Gastroesophageal sphincter (tissue), 4 donors: ENCODE results near the gene GBP1. TPM values are rescaled to one million over a fixed set of nuclear protein-coding genes. Genes with fewer than 3 reads are reported as not detected.
A peak's percentile ranks its signal among the peaks of the same experiment; 100 is the strongest.

Experiments
- ATAC-seq: fragments of 150-250 bp; one replicate; pipeline ENCODE4 v1.9.1; 2016; ENCODE audit warnings: mild to moderate bottlenecking, moderate library complexity
- H3K27ac ChIP-seq, 4 donors: fragments of 200-600 bp; sonication (generic) in 3 of 4; 1 replicate in 3 of 4; 2 replicates in 1 of 4; pipeline ENCODE4 v1.5.1; 2016 to 2019
- H3K27me3 ChIP-seq: fragments of 200-600 bp; sonication (generic); one replicate; pipeline ENCODE4 v1.5.1; 2019
- H3K36me3 ChIP-seq, 2 donors: fragments of 200-600 bp; sonication (generic); one replicate each; pipeline ENCODE4 v1.5.1; 2019; ENCODE audit warnings: control low read depth in 1 of 2
- H3K4me1 ChIP-seq, 3 donors: fragments of 200-600 bp; sonication (generic); 1 replicate in 2 of 3; 2 replicates in 1 of 3; pipeline ENCODE4 v1.5.1; 2016 to 2019; ENCODE audit warnings: control low read depth in 2 of 3
- H3K4me3 ChIP-seq, 2 donors: fragments of 200-600 bp; sonication (generic); one replicate each; pipeline ENCODE4 v1.5.1; 2019; ENCODE audit warnings: mild to moderate bottlenecking in 1 of 2, moderate library complexity in 1 of 2
- H3K9me3 ChIP-seq, 3 donors: fragments of 200-600 bp; sonication (generic); one replicate each; pipeline ENCODE4 v1.5.1; 2017 to 2019; ENCODE audit warnings: control low read depth in 2 of 3
- EP300 ChIP-seq: sonication (generic); formaldehyde crosslinking; IDR thresholded peaks from one replicate; pipeline ENCODE4 v1.6.1; 2017; ENCODE audit warnings: antibody characterized with exemption, mild to moderate bottlenecking
- POLR2A ChIP-seq, 2 donors: fragments of 450-650 bp; IDR thresholded peaks; one replicate each; pipeline ENCODE4 v1.6.1; 2017; ENCODE audit warnings: antibody characterized with exemption in 2 of 2, mild to moderate bottlenecking in 2 of 2, moderate library complexity in 1 of 2
- POLR2AphosphoS5 ChIP-seq: sonication (generic); formaldehyde crosslinking; IDR thresholded peaks from one replicate; pipeline ENCODE4 v1.6.1; 2017; ENCODE audit warnings: antibody characterized with exemption
- WGBS, 2 donors: methylation state at CpG; one replicate each; pipeline ENCODE4 v1.1.5; 2018; ENCODE audit warnings: low coverage in 1 of 2; 5-methylcytosine and 5-hydroxymethylcytosine counted together
- total RNA-seq, 4 donors: library from RNA; depleted of rRNA; stranded (reverse); fragments of >200 nt; gene quantifications; one replicate each; pipeline ENCODE4 v1.1.0, GENCODE V29; 2016
- TF ChIP-seq, protein P1 (sequence below), 4 experiments: fragments of 200-600 bp in 2 of 4; fragments of 450-650 bp in 2 of 4; sonication (generic) in 1 of 4; IDR thresholded peaks; one replicate each; pipeline ENCODE4 v1.5.1; 2017 to 2019; ENCODE audit warnings: antibody characterized with exemption in 4 of 4, mild to moderate bottlenecking in 2 of 4, moderate library complexity in 2 of 4

The GBP1 gene
- total RNA-seq, 4 donors from 2014 or later = 14.9 to 46.4 (median 24.2) TPM

- TF ChIP-seq EP300 (no peak), POLR2A (IDR thresholded peaks at IDR 0.05) (no peak), POLR2AphosphoS5 (no peak)
- TF ChIP-seq, protein P1, sequence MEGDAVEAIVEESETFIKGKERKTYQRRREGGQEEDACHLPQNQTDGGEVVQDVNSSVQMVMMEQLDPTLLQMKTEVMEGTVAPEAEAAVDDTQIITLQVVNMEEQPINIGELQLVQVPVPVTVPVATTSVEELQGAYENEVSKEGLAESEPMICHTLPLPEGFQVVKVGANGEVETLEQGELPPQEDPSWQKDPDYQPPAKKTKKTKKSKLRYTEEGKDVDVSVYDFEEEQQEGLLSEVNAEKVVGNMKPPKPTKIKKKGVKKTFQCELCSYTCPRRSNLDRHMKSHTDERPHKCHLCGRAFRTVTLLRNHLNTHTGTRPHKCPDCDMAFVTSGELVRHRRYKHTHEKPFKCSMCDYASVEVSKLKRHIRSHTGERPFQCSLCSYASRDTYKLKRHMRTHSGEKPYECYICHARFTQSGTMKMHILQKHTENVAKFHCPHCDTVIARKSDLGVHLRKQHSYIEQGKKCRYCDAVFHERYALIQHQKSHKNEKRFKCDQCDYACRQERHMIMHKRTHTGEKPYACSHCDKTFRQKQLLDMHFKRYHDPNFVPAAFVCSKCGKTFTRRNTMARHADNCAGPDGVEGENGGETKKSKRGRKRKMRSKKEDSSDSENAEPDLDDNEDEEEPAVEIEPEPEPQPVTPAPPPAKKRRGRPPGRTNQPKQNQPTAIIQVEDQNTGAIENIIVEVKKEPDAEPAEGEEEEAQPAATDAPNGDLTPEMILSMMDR (IDR thresholded peaks at IDR 0.05) = no peak
- H3K36me3 ChIP-seq = no peaks in the 10 kb centered on the region
- no peak for ATAC-seq
- H3K27ac ChIP-seq = no peak overlapping the region
- H3K4me1 ChIP-seq = peaks cover 0 to 6% (median 0%) of the 10 kb centered on the region in 3 donors
- H3K27me3 ChIP-seq = no peaks in the 10 kb centered on the region
- H3K4me3 ChIP-seq = peak overlapping the region; percentile 30 to 36
- 64% methylated on average over 1 of the region's 1 CpG; no CpG with 5 or more reads in 1 of the 2 donors for WGBS, 2 donors
- peaks cover 0 to 16% (median 0%) of the 10 kb centered on the region in 3 donors for H3K9me3 ChIP-seq
Observed at GRCh38 chr1:89070509-89070908, 5.5 kb upstream of the GBP1 start.

DNA sequence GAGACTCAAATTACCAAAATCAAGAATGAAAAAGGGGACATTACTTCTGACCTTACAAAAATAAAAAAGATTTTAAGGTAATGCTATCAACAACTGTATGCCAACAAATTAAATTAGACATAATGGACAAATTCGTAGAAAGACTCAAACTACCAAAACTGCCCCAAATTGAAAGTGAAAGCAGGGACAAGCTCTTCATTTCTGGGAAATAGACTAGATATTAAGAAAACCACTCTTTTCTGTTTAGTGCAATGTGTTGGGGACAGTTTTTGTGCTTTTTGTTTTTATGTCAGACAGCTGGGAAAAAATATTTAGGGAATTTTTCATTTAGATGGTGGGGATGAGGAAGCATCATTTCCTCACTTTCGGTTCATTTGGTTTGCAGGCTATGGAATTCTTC is 4.9 kb upstream of the GBP1 start:
- no peaks in the 10 kb centered on the region for H3K36me3 ChIP-seq
- no peak for ATAC-seq
- peak overlapping the region; percentile 30 to 36 for H3K4me3 ChIP-seq
- no peak for TF ChIP-seq POLR2AphosphoS5
- TF ChIP-seq EP300 = no peak
- TF ChIP-seq, protein P1 (IDR thresholded peaks at IDR 0.05) = no peak
- TF ChIP-seq POLR2A (IDR thresholded peaks at IDR 0.05) = no peak
- peak overlapping the region in 2 of 4 donors; percentile 25 to 61 for H3K27ac ChIP-seq
- peaks cover 0 to 16% (median 0%) of the 10 kb centered on the region in 3 donors for H3K9me3 ChIP-seq
- WGBS, 2 donors = 44 to 56% methylated on average over 2 of the region's 2 CpGs
- peaks cover 0 to 8% (median 0%) of the 10 kb centered on the region in 3 donors for H3K4me1 ChIP-seq
- no peaks in the 10 kb centered on the region for H3K27me3 ChIP-seq

GRCh38 chr1:89068291-89068690 is 3.3 kb upstream of the GBP1 start:
- H3K27ac ChIP-seq = no peak overlapping the region
- TF ChIP-seq POLR2AphosphoS5 (no peak), POLR2A (IDR thresholded peaks at IDR 0.05) (no peak), EP300 (no peak)
- TF ChIP-seq, protein P1 (IDR thresholded peaks at IDR 0.05) = no peak
- H3K4me1 ChIP-seq = peaks cover 0 to 18% (median 2%) of the 10 kb centered on the region in 3 donors
- no peak overlapping the region for H3K4me3 ChIP-seq
- no peak for ATAC-seq
- no peaks in the 10 kb centered on the region for H3K9me3 ChIP-seq
- H3K36me3 ChIP-seq = no peaks in the 10 kb centered on the region
- H3K27me3 ChIP-seq = no peaks in the 10 kb centered on the region

DNA sequence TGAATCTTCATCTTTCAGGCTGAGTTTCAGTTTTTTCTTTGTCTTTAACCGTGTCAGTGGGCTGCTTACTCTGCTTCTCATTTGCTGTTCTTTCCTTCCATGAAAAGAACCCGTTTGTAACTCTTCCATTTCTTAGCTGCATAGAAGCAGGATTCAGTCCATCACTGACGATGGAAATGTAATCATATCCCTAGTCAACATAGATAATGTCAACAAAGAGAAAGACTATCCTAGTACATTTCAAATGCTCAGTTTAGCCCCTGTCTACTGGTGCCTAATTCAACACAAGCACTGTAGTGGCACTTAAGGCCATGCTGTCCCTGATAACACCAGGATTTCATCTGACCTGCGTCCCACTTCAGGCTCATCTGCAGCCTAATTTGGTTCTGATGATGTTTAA is 376 bp downstream of the GBP1 start:
- TF ChIP-seq EP300 (no peak), POLR2A (IDR thresholded peaks at IDR 0.05) (no peak), POLR2AphosphoS5 (no peak)
- TF ChIP-seq, protein P1 (IDR thresholded peaks at IDR 0.05) = no peak
- peaks cover 0 to 6% of the 10 kb centered on the region in 2 donors for H3K36me3 ChIP-seq
- H3K27me3 ChIP-seq = no peaks in the 10 kb centered on the region
- peak; percentile 43 for ATAC-seq
- H3K27ac ChIP-seq = peak overlapping the region; percentile 84 to 97 (median 86)
- H3K9me3 ChIP-seq = no peaks in the 10 kb centered on the region
- peaks cover 7 to 52% (median 15%) of the 10 kb centered on the region in 3 donors for H3K4me1 ChIP-seq
- H3K4me3 ChIP-seq = peak overlapping the region; percentile 54 to 93
- 0 to 3% methylated on average over 3 to 4 of the region's 4 CpGs for WGBS, 2 donors

- Histone ChIP-seq H3K27me3 (no peaks in the 10 kb centered on the region), H3K36me3 (peaks cover 4 to 21% of the 10 kb centered on the region in 2 donors), H3K4me3 (no peak overlapping the region), H3K27ac (peak overlapping the region; percentile 43 to 86 (median 84)), H3K9me3 (no peaks in the 10 kb centered on the region), H3K4me1 (peaks cover 7 to 52% (median 15%) of the 10 kb centered on the region in 3 donors)
- no peak for ATAC-seq
- 74 to 75% methylated on average over 2 to 3 of the region's 3 CpGs for WGBS, 2 donors
- no peak for TF ChIP-seq EP300
- no peak for TF ChIP-seq POLR2AphosphoS5
- no peak for TF ChIP-seq POLR2A (IDR thresholded peaks at IDR 0.05)
- TF ChIP-seq, protein P1 (IDR thresholded peaks at IDR 0.05) = no peak
Observed at GRCh38 chr1:89063094-89063493, 1.9 kb downstream of the GBP1 start.
